Measurements from ENCODE around the gene SPTLC2. TPM values are rescaled to one million over a fixed set of nuclear protein-coding genes. Genes with fewer than 3 reads are reported as not detected.

SPTLC2 gene
- total and polyA plus RNA-seq, 2 of the 8 experiments (the other 6 are each of a cell fraction or from before 2014, with no cell fraction given): 8.9 to 35.1 TPM

DNA sequence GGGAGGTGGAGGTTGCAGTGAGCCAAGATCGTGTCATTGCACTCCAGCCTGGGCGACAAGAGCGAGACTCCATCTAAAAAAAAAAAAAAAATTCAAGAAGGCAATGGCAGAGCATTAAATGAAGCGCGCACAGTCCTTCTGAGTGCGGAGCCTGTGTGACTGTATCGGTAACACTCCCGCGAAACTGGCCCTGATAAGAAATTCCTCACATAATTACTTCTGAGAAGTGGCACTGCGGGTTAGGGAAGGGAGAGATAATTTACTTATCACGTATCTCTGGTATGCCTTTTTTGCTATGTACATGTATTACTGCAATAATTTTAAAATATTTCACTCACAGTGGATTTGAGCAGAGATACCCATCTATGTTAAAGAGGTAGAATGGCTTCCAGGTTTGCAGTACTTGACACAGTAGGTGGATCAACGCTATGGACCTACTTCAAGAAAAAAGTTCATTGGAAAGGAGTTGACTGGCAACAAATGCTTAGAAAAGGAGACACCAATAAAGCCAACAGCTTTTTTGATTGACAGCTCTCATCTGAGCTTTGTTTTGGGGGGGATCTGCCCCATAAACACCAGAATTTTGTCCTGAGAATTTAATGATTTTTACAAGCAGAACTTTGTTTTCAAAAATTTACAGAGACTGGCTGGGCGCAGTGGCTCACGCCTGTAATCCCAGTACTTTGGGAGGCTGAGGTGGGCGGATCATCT lies 29.2 kb upstream of the SPTLC2 start (continued):
- TF ChIP-seq, protein P1, sequence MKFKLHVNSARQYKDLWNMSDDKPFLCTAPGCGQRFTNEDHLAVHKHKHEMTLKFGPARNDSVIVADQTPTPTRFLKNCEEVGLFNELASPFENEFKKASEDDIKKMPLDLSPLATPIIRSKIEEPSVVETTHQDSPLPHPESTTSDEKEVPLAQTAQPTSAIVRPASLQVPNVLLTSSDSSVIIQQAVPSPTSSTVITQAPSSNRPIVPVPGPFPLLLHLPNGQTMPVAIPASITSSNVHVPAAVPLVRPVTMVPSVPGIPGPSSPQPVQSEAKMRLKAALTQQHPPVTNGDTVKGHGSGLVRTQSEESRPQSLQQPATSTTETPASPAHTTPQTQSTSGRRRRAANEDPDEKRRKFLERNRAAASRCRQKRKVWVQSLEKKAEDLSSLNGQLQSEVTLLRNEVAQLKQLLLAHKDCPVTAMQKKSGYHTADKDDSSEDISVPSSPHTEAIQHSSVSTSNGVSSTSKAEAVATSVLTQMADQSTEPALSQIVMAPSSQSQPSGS (IDR thresholded peaks at IDR 0.05; ENCODE audit: low read length): no peak
- no peak for TF ChIP-seq CREB1 (IDR thresholded peaks at IDR 0.05)
- no peak for TF ChIP-seq KDM5A (IDR thresholded peaks at IDR 0.05; ENCODE audit: low read length)
- no peak for TF ChIP-seq USF2 (IDR thresholded peaks at IDR 0.05; ENCODE audit: low read length)
